Measurements from ENCODE around the gene UBE2A. TPM values are rescaled to one million over a fixed set of nuclear protein-coding genes. Genes with fewer than 3 reads are reported as not detected.

UBE2A gene
- 10 to 100 TPM; 11.9 to 20.4 (median 16.2) TPM for total RNA-seq
- long read RNA-seq, partial matches to known transcripts: 1 of 4 reads
- long read RNA-seq, other reads (novel, unspliced or antisense): 0 of 4 reads

DNA sequence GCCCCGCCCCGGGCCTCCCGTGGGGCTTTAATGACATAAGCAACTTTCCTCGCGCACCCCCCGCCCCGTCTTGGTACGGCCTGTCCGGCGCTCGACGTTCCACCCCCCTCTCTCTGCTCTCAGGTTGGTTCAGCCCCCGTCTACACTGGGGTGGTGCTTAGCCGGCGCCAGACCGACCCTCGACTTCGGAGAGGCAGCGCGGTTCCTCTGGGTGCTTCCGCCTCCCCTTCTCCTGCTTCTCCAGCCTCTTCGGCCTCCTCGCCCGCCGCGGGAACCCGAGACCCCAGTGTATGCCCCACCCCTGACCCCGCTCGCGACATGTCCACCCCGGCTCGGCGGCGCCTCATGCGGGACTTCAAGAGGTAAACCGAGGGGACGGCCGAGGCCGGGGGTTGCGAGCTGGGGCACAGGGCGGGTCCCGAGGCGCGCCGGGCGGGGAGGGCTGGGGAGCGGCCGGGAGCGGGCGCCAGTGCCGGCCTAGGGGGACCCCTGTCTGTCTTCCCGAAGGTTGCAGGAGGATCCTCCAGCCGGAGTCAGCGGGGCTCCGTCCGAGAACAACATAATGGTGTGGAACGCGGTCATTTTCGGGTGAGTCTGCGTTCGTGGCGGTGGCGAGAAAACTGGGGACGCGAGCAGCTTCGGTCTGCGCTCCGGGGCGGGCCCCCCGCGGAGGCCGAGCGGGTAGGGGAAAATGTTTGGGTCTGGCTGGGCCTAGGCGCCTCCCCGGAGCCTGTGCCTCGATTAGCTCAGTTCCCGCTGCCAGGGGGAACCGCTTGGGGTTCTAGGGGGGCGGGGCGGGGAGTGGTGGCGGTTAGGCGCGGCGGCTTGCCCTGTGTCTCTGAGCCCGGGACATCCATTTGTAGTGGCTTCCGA lies at the start of gene UBE2A:
TSS of gene UBE2A (plus strand) at position 170 of the 873 bp plus-strand sequence. CDS start at position 319, 149 bp downstream.
- TF ChIP-seq, protein P1, sequence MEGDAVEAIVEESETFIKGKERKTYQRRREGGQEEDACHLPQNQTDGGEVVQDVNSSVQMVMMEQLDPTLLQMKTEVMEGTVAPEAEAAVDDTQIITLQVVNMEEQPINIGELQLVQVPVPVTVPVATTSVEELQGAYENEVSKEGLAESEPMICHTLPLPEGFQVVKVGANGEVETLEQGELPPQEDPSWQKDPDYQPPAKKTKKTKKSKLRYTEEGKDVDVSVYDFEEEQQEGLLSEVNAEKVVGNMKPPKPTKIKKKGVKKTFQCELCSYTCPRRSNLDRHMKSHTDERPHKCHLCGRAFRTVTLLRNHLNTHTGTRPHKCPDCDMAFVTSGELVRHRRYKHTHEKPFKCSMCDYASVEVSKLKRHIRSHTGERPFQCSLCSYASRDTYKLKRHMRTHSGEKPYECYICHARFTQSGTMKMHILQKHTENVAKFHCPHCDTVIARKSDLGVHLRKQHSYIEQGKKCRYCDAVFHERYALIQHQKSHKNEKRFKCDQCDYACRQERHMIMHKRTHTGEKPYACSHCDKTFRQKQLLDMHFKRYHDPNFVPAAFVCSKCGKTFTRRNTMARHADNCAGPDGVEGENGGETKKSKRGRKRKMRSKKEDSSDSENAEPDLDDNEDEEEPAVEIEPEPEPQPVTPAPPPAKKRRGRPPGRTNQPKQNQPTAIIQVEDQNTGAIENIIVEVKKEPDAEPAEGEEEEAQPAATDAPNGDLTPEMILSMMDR (IDR thresholded peaks at IDR 0.05): peak; percentile 9 to 28 (median 24)
- peak; percentile 85 for TF ChIP-seq POLR2A (IDR thresholded peaks at IDR 0.05)
- H3K27ac ChIP-seq: peak within 1 kb of the TSS; percentile 77 to 89 (median 86)
- intact Hi-C loops (cut with DNase I): no loop called here

DNA sequence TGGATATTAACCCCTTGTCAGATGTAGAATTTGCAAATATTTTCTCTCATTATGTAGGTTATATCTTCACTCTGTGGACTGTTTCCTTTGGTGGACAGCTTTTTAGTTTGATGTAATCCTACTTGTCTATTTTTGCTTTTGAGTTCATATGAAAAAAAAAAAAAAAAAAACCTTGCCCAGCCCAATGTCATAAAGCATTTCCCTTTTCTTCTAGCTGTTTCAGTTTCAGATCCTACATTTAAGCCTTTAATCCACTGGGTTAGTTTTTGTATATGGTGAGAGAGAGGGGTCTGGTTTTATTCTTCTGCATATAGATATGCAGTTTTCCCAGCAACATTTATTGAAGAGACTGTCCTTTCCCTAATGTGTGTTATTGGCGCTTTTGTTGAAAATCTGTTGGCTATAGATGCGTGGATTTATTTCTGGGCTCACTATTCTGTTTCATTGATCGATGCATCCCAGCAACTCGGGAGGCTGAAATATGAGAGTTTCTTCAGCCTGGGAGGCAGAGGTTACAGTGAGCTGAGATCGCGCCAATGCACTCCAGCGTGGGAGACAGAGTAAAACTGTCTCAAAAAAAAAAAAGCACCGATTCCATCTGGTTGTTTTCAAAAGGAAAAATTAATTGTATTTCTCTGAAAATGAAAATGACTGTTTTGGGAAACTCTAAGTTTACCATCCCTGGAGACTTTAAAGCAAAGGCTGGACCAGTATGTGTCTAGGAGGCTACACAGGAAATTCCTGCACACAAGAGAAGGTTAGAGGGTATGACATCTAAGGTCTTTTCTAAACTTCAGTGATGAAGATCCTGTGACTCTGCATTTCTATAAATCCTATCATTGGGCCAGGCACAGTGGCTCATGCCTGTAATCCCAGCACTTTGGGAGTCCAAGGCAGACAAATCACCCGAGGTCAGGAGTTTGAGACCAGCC lies 44.8 kb upstream of the UBE2A start:
- WGBS (ENCODE audit: insufficient coverage, low coverage, low lambda C conversion rate, missing lambda C conversion rate): 60% methylated on average over 9 of the region's 9 CpGs
- ATAC-seq (no peak), DNase-seq (no peak)
- no peaks in the 10 kb centered on the region for H3K36me3 ChIP-seq
- H3K27ac ChIP-seq: no peak overlapping the region
- intact Hi-C loops (cut with DNase I): no loop called here
- no peak overlapping the region for H3K4me3 ChIP-seq
- H3K4me1 ChIP-seq: no peaks in the 10 kb centered on the region
- no peaks in the 10 kb centered on the region for H3K27me3 ChIP-seq
- TF ChIP-seq, protein P1 (IDR thresholded peaks at IDR 0.05): no peak
- no peak for TF ChIP-seq POLR2A (IDR thresholded peaks at IDR 0.05)
- H3K9me3 ChIP-seq: no peaks in the 10 kb centered on the region

More for the DNA sequence above, at the start of gene UBE2A:
- no peaks in the 10 kb centered on the region for H3K36me3 ChIP-seq
- H3K4me1 ChIP-seq: peaks cover 0 to 8% (median 0%) of the 10 kb centered on the region in 4 donors
- ATAC-seq (peak; percentile 97 to 99 (median 98)), DNase-seq (peak; percentile 90 to 92 (median 91))
- WGBS (ENCODE audit: insufficient coverage, low coverage, low lambda C conversion rate, missing lambda C conversion rate): 30% methylated on average over 6 of the region's 86 CpGs
- no peaks in the 10 kb centered on the region for H3K9me3 ChIP-seq
- no peaks in the 10 kb centered on the region for H3K27me3 ChIP-seq
- H3K4me3 ChIP-seq: peak within 1 kb of the TSS; percentile 56 to 68 (median 66)

DNA sequence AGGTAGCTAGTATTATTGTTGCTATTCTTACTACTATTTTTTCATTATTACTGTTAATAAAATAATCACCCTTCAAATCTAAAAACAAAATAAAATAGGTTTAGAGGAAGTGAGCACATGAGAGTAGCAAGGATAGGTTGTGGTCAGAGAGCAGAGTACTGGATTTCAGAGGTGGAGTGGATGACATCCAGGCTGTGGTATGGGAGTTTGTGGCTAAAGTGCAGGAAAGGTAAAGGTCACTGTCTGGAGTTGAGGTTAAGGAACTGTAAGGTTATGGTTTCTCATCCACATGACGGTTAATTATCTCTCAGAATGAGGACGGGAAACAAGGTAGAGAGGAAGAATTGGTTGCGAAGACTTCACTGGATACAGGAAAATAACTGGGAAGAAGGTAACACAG lies 36.9 kb upstream of the UBE2A start:
- Histone ChIP-seq H3K9me3 (no peaks in the 10 kb centered on the region), H3K4me3 (no peak overlapping the region), H3K4me1 (no peaks in the 10 kb centered on the region), H3K27ac (no peak overlapping the region), H3K36me3 (no peaks in the 10 kb centered on the region), H3K27me3 (no peaks in the 10 kb centered on the region)
- no peak for ATAC-seq
- 42% methylated on average over 3 of the region's 3 CpGs for WGBS (ENCODE audit: insufficient coverage, low coverage, low lambda C conversion rate, missing lambda C conversion rate)
- DNase-seq: no peak
- intact Hi-C loops (cut with DNase I): no loop called here
- TF ChIP-seq POLR2A (IDR thresholded peaks at IDR 0.05): no peak
- TF ChIP-seq, protein P1 (IDR thresholded peaks at IDR 0.05): no peak

DNA sequence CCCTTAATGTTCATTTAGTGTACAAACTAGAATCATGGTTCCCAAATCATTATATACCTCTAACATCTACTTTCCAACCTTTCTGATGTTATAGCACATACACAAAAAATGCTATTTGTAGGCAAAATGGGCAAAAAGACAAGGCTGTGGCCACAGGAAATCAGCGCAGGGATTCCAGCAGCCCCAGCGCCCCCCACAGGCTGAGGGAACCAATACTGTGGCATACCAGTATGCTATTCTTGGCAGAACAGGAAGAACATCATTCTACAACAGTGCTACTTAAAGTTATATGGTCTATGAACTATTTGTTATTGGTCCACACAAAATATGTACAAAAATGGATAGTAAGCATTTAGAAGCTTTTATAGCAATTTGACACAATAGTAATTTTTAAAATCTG lies 34.5 kb upstream of the UBE2A start:
- no peak overlapping the region for H3K4me3 ChIP-seq
- intact Hi-C loops (cut with DNase I): no loop called here
- no peaks in the 10 kb centered on the region for H3K36me3 ChIP-seq
- no peak for ATAC-seq
- DNase-seq: no peak
- H3K9me3 ChIP-seq: no peaks in the 10 kb centered on the region
- WGBS (ENCODE audit: insufficient coverage, low coverage, low lambda C conversion rate, missing lambda C conversion rate): 43% methylated on average over 2 of the region's 2 CpGs
- TF ChIP-seq POLR2A (IDR thresholded peaks at IDR 0.05): no peak
- TF ChIP-seq, protein P1 (IDR thresholded peaks at IDR 0.05): no peak
- H3K27me3 ChIP-seq: no peaks in the 10 kb centered on the region
- no peaks in the 10 kb centered on the region for H3K4me1 ChIP-seq
- no peak overlapping the region for H3K27ac ChIP-seq
